Measurements from ENCODE around the gene CCDC90B. TPM values are rescaled to one million over a fixed set of nuclear protein-coding genes. Genes with fewer than 3 reads are reported as not detected.

Gene CCDC90B
- total RNA-seq, 1 experiment from 2014 or later, result 35.9 TPM

GRCh38 chr11:83311701-83312100 lies 25.5 kb upstream of the CCDC90B start:
- H3K4ac ChIP-seq (ENCODE audit: low read depth, low read length), result no peak overlapping the region
- Mint-ChIP-seq H3K36me3 (ENCODE audit: insufficient read depth in 1 of 3, low read depth in 3 of 3) (peaks cover 0 to 2% (median 0%) of the 10 kb centered on the region in 3 experiments; a peak in 1 of 7 replicates), H3K9me3 (peaks cover 3 to 5% of the 10 kb centered on the region in 2 experiments; a peak in 3 of 5 replicates), H3K4me1 (peaks cover 0 to 5% of the 10 kb centered on the region in 2 experiments; a peak in 1 of 4 replicates), H3K27ac (no peak overlapping the region), H3K27me3 (ENCODE audit: low read depth) (peaks cover 2% of the 10 kb centered on the region; the same call in 1 of the 2 replicates), H3K4me3 (no peak overlapping the region)
- no peak overlapping the region for H2BK5ac ChIP-seq (ENCODE audit: insufficient read length, low read length)
- H3K9ac ChIP-seq (ENCODE audit: extremely low read depth, insufficient read length, low read length), result no peak overlapping the region
- no peak overlapping the region for H3T11ph ChIP-seq (ENCODE audit: low read length)
- H4K8ac ChIP-seq (replicated peaks; ENCODE audit: insufficient read length, low read depth, low read length), result no peak overlapping the region
- H3K4me2 ChIP-seq (ENCODE audit: insufficient read depth, insufficient read length, low read length), result no peak overlapping the region
- H4K20me1 ChIP-seq (ENCODE audit: control insufficient read depth, insufficient read depth, insufficient read length), result no peaks in the 10 kb centered on the region
- no peak overlapping the region for H2BK20ac ChIP-seq (ENCODE audit: low read depth, low read length, poor library complexity, severe bottlenecking)
- no peak overlapping the region for H2BK120ac ChIP-seq (ENCODE audit: low read depth, low read length, poor library complexity, severe bottlenecking)
- no peaks in the 10 kb centered on the region for H3K4me1 ChIP-seq (ENCODE audit: insufficient read depth, low read length)
- H3K27me3 ChIP-seq (ENCODE audit: insufficient read depth, low read length), result no peaks in the 10 kb centered on the region
- H2AK5ac ChIP-seq (ENCODE audit: insufficient read length, low read length), result no peak overlapping the region
- H3K56ac ChIP-seq (ENCODE audit: insufficient read length, low read depth, low read length), result no peak overlapping the region
- H3K79me2 ChIP-seq (ENCODE audit: insufficient read depth, low read length), result no peaks in the 10 kb centered on the region
- H3K23me2 ChIP-seq (ENCODE audit: insufficient read length, low read depth, low read length, poor library complexity, severe bottlenecking), result no peaks in the 10 kb centered on the region
- H3K27ac ChIP-seq (ENCODE audit: insufficient read length, low read depth, low read length), result no peak overlapping the region
- no peak overlapping the region for H3K23ac ChIP-seq (ENCODE audit: insufficient read length, low read depth, low read length)
- H3K9me3 ChIP-seq (ENCODE audit: control insufficient read depth, low read depth, low read length), result no peaks in the 10 kb centered on the region
- H3K14ac ChIP-seq (ENCODE audit: insufficient read depth, low read length), result no peak overlapping the region
- no peak for DNase-seq
- no peak overlapping the region for H2AFZ ChIP-seq (ENCODE audit: low read length)
- no peak overlapping the region for H3K18ac ChIP-seq (ENCODE audit: insufficient read length, low read depth, low read length)
- H2BK15ac ChIP-seq (ENCODE audit: low read depth, low read length), result no peak overlapping the region
- WGBS (ENCODE audit: extremely low coverage, insufficient read length, low lambda C conversion rate), result no CpG with 5 or more reads among the region's 2 CpGs
- no peak overlapping the region for H4K91ac ChIP-seq (ENCODE audit: insufficient read length, low read depth, low read length)
- no peak overlapping the region for H2BK12ac ChIP-seq (ENCODE audit: insufficient read length, low read depth, low read length)
- TF ChIP-seq CTCF (conservative IDR thresholded peaks at IDR 0.05), result no peak
- no peak overlapping the region for H4K5ac ChIP-seq (ENCODE audit: insufficient read length, low read depth, low read length)
- H3K79me1 ChIP-seq (ENCODE audit: insufficient read depth, low read depth, low read length, poor library complexity, severe bottlenecking), result no peaks in the 10 kb centered on the region
